Activated CD8-positive, alpha-beta T cell treated with anti-CD3 and anti-CD28 coated beads, Interleukin-2, amount 10 ng/mL, durations not matched to agents 7 days and 5 days (primary cell): ENCODE results near the gene CHCHD3. TPM values are rescaled to one million over a fixed set of nuclear protein-coding genes. Genes with fewer than 3 reads are reported as not detected.

Source experiments
- ATAC-seq: fragments of 150-1000 bp; cut with Tn5 transposase; one replicate; pipeline ENCODE4 v1.10.0; 2021; ENCODE audit warnings: moderate library complexity
- CTCF ChIA-PET: fragments of 350-600 bp; sonication (Branson Sonifier 250); formaldehyde crosslinking; loops from one replicate; lab custom pipeline; 2021; ENCODE audit warnings: antibody characterized with exemption; lab: Charles Lee
- POLR2A ChIA-PET: fragments of 350-600 bp; sonication (Branson Sonifier 250); formaldehyde crosslinking; loops from one replicate; lab custom pipeline; 2021; ENCODE audit warnings: antibody characterized with exemption; lab: Charles Lee
- DNase-seq: peaks from one replicate; pipeline ENCODE4 v3.0.0-alpha.2; 2020
- H3K27ac Mint-ChIP-seq: one replicate; pipeline ENCODE4 v1.8.0; 2021; ENCODE audit warnings: mild to moderate bottlenecking, mixed read lengths
- H3K27me3 Mint-ChIP-seq: one replicate; pipeline ENCODE4 v1.8.0; 2021; ENCODE audit warnings: low read depth, mixed read lengths
- H3K36me3 Mint-ChIP-seq: one replicate; pipeline ENCODE4 v1.8.0; 2021; ENCODE audit warnings: low read depth, mixed read lengths
- H3K4me1 Mint-ChIP-seq: one replicate; pipeline ENCODE4 v1.8.0; 2021; ENCODE audit warnings: low read depth, mixed read lengths
- H3K4me3 Mint-ChIP-seq: one replicate; pipeline ENCODE4 v1.8.0; 2021; ENCODE audit warnings: mild to moderate bottlenecking, mixed read lengths
- H3K9me3 Mint-ChIP-seq: one replicate; pipeline ENCODE4 v1.8.0; 2022; ENCODE audit warnings: mixed read lengths; ENCODE audit not compliant: insufficient read depth
- total RNA-seq, 2 experiments: library from RNA; stranded (reverse); gene quantifications; one replicate each; pipeline ENCODE4 v1.2.3, GENCODE V29; 2021

The CHCHD3 gene
- total RNA-seq, 2 experiments from 2014 or later, result 60.1 to 62.5 TPM

DNA sequence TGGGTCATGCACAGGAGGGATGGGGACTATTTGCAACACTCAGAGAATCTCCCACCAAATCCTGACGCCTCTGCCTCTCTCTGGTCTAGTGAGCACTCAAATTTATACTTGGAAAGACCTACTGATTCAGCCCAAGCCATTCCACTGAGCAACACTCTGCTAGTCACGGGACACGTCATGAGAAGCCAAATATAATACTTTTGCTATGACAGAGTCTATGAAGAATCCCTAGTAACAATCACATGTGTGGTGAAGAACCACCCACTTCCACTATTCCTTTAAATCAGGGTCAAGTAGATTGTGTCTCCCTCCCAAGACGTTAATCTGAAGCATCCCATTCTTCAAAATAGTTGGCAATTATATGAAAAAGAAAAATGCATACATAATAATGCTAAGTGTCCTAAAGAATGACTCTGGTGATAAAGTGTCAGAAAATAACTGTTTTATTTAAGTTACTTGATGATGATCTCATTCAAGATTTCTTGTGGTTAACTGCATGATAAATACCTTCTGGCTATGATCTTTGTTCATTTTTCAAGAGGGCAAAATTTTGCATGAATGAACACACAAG lies 28.5 kb downstream of the CHCHD3 start:
- ChIA-PET POLR2A (no interaction called here), CTCF (no interaction called here)
- ATAC-seq (no peak), DNase-seq (no peak)
- no peak overlapping the region for H3K27ac Mint-ChIP-seq
- H3K36me3 Mint-ChIP-seq, result no peaks in the 10 kb centered on the region
- peaks cover 4% of the 10 kb centered on the region for H3K4me1 Mint-ChIP-seq
- no peaks in the 10 kb centered on the region for H3K27me3 Mint-ChIP-seq
- H3K4me3 Mint-ChIP-seq, result no peak overlapping the region
- no peaks in the 10 kb centered on the region for H3K9me3 Mint-ChIP-seq

GRCh38 chr7:133052826-133053225 lies 29.1 kb downstream of the CHCHD3 start:
- Mint-ChIP-seq H3K4me1 (peaks cover 4% of the 10 kb centered on the region), H3K27ac (no peak overlapping the region), H3K4me3 (no peak overlapping the region), H3K9me3 (no peaks in the 10 kb centered on the region), H3K36me3 (no peaks in the 10 kb centered on the region), H3K27me3 (no peaks in the 10 kb centered on the region)
- ChIA-PET CTCF (no interaction called here), POLR2A (no interaction called here)
- DNase-seq (no peak), ATAC-seq (no peak)

DNA sequence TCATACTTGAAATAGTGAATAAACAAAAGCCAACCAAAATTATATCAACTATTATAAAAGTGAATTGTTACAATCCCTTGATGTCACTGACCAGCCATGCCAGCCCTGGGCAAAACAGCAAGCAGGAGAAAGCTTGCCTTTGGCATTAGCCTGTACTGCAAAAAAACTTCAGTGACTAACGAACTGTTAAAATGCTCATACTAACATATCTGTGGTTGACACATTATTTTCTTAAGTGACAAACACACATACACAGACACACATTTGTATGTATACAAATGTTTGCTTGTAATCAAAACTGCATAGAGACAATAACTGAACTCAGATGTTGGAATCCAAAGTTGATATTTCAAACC lies 29.5 kb downstream of the CHCHD3 start:
- ATAC-seq (no peak), DNase-seq (no peak)
- Mint-ChIP-seq H3K36me3 (no peaks in the 10 kb centered on the region), H3K27me3 (no peaks in the 10 kb centered on the region), H3K4me3 (no peak overlapping the region), H3K4me1 (peaks cover 4% of the 10 kb centered on the region), H3K9me3 (no peaks in the 10 kb centered on the region), H3K27ac (no peak overlapping the region)
- ChIA-PET CTCF (no interaction called here), POLR2A (no interaction called here)

DNA sequence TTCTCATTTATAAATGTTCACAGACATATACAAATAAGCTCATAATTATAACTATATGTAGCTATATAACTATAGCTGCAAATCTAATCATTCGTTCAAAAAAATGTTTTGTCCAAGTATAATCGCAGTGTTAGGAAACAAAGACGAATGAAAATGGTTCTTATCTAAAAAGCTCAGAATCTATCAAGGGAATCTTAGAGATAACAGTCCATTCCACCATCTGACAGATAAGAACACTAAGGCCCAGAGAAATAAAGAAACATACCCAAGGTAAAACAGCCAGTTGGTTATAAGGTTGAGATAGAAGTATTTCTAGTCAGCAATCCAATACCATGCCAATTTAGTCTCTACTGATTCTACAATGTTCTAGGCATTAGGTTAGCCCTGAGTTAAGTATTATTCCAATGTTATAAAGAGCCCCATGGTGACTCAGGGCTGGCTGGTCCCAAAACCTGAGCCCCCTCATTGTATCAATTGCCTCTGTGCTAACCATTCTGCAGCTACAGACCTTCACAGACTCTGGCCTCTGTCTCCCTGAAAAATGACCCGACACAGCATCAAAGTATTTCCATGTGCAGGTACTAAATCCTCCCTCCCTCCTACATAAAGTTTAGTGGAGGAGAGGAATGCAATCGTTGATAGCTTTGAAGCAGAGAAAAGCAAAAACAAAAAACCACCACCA lies 30.0 kb downstream of the CHCHD3 start:
- CTCF ChIA-PET, result interaction anchor here (0.7 kb wide), 1 partner anchor 212 kb away, joined by 3 read pairs; no protein-coding TSS in a partner anchor
- no peak overlapping the region for H3K27ac Mint-ChIP-seq
- peaks cover 3% of the 10 kb centered on the region for H3K36me3 Mint-ChIP-seq
- H3K4me3 Mint-ChIP-seq, result no peak overlapping the region
- H3K9me3 Mint-ChIP-seq, result no peaks in the 10 kb centered on the region
- no peak for ATAC-seq
- POLR2A ChIA-PET, result no interaction called here
- no peak for DNase-seq
- H3K4me1 Mint-ChIP-seq, result peaks cover 4% of the 10 kb centered on the region
- no peaks in the 10 kb centered on the region for H3K27me3 Mint-ChIP-seq

DNA sequence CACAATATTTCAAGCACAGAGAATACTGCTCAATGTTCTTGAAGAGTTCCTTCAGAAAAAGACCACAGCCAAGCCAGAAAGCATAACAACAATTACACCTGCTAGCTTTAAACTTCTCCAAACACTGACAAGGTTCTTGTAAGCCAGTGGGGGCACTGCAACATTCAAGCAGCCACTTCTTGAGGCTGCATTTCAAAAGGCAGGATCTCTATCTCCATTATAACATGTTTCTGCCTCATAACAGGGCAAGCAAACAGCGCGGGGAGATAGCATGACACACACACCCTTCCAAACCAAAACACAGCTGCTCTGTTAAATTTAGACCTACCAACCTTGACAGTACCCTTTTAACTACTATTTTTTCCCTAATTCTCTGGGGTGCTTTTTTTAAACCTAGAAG lies 30.8 kb downstream of the CHCHD3 start:
- Mint-ChIP-seq H3K36me3 (peaks cover 5% of the 10 kb centered on the region), H3K4me3 (no peak overlapping the region), H3K27ac (no peak overlapping the region), H3K27me3 (no peaks in the 10 kb centered on the region), H3K4me1 (peaks cover 4% of the 10 kb centered on the region), H3K9me3 (no peaks in the 10 kb centered on the region)
- ATAC-seq (no peak), DNase-seq (no peak)
- ChIA-PET CTCF (interaction anchor here (0.7 kb wide), 1 partner anchor 213 kb away, joined by 3 read pairs; no protein-coding TSS in a partner anchor), POLR2A (no interaction called here)

GRCh38 chr7:133050200-133050995 lies 31.5 kb downstream of the CHCHD3 start:
- Mint-ChIP-seq H3K27me3 (no peaks in the 10 kb centered on the region), H3K27ac (no peak overlapping the region), H3K4me3 (no peak overlapping the region), H3K4me1 (peaks cover 4% of the 10 kb centered on the region), H3K36me3 (peaks cover 11% of the 10 kb centered on the region), H3K9me3 (no peaks in the 10 kb centered on the region)
- ATAC-seq, result no peak
- ChIA-PET CTCF (no interaction called here), POLR2A (no interaction called here)
- DNase-seq, result no peak

DNA sequence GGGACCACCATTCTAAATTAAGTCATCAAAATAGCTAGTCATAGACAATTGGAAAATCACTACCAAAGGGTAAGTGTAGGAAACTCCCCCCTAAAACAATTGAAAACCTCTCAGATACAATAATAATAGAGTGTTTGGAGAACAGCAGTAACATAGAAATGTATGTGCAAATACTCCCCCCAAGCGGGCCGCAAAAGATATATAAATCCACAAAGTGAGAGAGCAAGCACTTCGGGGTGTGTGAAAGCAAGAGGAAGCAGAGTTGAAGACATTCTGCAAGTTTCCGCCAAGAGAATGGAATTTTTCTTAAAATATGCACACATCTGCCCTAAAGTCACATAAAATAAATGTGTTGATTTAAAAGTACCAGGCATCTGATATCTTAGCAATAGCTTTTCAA lies 33.3 kb downstream of the CHCHD3 start:
- POLR2A ChIA-PET, result no interaction called here
- Mint-ChIP-seq H3K27ac (no peak overlapping the region), H3K27me3 (no peaks in the 10 kb centered on the region), H3K4me3 (no peak overlapping the region), H3K36me3 (peaks cover 11% of the 10 kb centered on the region), H3K9me3 (no peaks in the 10 kb centered on the region), H3K4me1 (peaks cover 2% of the 10 kb centered on the region)
- CTCF ChIA-PET, result no interaction called here
- ATAC-seq (no peak), DNase-seq (no peak)

DNA sequence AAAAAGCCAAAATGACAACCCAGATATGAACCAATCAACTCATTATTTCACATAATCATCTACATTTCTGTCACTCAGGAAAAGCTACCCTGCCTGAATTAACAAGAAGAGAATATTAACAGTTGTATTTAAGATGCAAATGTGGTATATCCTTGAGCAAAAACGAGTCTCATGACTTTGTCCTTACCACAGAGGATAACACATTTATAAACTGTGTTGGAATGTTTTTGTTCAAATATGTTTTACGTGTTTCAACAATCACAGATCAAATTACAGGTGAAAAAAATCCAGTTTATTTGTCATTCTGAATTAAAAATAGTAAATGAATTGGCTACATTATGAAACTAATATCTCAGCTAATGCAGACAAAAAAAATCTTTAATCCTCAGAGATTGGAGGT lies 34.6 kb downstream of the CHCHD3 start:
- no peaks in the 10 kb centered on the region for H3K9me3 Mint-ChIP-seq
- CTCF ChIA-PET, result no interaction called here
- H3K4me3 Mint-ChIP-seq, result no peak overlapping the region
- H3K27ac Mint-ChIP-seq, result no peak overlapping the region
- H3K4me1 Mint-ChIP-seq, result no peaks in the 10 kb centered on the region
- DNase-seq (no peak), ATAC-seq (no peak)
- H3K36me3 Mint-ChIP-seq, result peaks cover 11% of the 10 kb centered on the region
- POLR2A ChIA-PET, result no interaction called here
- no peaks in the 10 kb centered on the region for H3K27me3 Mint-ChIP-seq

DNA sequence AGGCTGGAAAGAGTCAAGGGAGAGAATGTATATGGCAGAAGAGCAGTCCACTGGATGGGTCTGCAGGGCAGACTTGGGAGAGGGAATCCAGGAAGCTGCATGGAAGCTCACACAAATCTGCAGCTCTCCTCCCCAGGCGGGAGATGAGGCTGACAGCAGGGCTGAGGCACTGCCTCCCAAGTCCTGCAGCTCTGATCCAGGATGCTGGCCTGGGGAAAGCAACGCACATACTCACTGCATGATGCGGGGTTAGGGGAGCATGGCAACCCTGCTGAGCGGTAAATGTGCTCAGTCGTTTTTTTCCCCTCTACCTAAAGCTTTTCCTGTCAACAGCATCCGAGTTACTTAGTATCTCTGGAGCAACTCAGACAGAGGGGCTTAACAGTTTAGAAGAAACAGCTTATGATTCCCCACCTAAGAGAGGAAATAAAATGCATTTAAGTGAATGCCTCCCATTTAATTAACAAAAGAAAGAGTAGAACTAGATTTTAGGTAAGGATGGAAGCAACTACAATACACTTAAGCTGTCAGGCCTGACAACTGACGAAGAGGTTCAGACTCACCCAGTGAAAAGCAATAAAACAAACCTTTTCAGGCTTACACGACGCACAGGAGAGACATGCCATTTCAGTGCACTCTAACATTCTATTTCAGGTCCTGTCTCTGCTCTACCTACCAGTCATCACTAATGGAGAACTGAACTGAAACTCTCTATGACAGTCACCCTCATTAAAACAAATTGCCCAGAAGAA lies 37.0 kb downstream of the CHCHD3 start:
- DNase-seq (no peak), ATAC-seq (no peak)
- no peaks in the 10 kb centered on the region for H3K9me3 Mint-ChIP-seq
- no peaks in the 10 kb centered on the region for H3K27me3 Mint-ChIP-seq
- no peak overlapping the region for H3K4me3 Mint-ChIP-seq
- H3K36me3 Mint-ChIP-seq, result peaks cover 11% of the 10 kb centered on the region
- no peaks in the 10 kb centered on the region for H3K4me1 Mint-ChIP-seq
- no peak overlapping the region for H3K27ac Mint-ChIP-seq
- POLR2A ChIA-PET, result interaction anchor here (0.6 kb wide), 1 partner anchor 129 kb away, joined by 3 read pairs; no protein-coding TSS in a partner anchor
- CTCF ChIA-PET, result no interaction called here

DNA sequence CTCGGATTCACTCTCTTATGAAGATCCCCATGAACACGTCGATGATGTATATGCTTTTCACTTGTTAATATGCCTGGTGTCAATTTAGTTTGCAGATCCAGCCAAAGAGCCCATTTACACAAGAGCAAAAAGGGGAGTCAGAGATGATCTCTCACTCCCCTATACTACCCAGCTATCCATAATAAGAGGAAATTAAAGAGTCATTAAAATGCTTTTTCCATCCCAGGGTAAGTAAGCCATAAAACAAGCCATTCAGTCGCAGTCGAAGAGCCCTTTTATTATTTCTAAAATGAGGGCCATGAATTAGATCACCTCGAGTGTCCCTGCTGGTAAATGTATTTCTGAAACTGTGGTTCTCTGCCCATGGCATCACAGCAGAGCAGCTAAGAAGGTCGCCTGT lies 41.2 kb downstream of the CHCHD3 start:
- no peak overlapping the region for H3K27ac Mint-ChIP-seq
- CTCF ChIA-PET, result no interaction called here

GRCh38 chr7:133040178-133040577 lies 41.7 kb downstream of the CHCHD3 start:
- POLR2A ChIA-PET, result no interaction called here
- DNase-seq (no peak), ATAC-seq (no peak)
- CTCF ChIA-PET, result no interaction called here
- Mint-ChIP-seq H3K27ac (no peak overlapping the region), H3K4me3 (no peak overlapping the region), H3K27me3 (no peaks in the 10 kb centered on the region), H3K9me3 (no peaks in the 10 kb centered on the region), H3K4me1 (peaks cover 6% of the 10 kb centered on the region), H3K36me3 (peaks cover 6% of the 10 kb centered on the region)

More for the DNA sequence above, 41.2 kb downstream of the CHCHD3 start:
- ATAC-seq, result no peak
- Mint-ChIP-seq H3K4me3 (no peak overlapping the region), H3K4me1 (peaks cover under 1% of the 10 kb centered on the region), H3K9me3 (no peaks in the 10 kb centered on the region), H3K27me3 (no peaks in the 10 kb centered on the region), H3K36me3 (peaks cover 4% of the 10 kb centered on the region)
- POLR2A ChIA-PET, result no interaction called here
- no peak for DNase-seq
